ENCODE data around the gene UBE3D.

DNA sequence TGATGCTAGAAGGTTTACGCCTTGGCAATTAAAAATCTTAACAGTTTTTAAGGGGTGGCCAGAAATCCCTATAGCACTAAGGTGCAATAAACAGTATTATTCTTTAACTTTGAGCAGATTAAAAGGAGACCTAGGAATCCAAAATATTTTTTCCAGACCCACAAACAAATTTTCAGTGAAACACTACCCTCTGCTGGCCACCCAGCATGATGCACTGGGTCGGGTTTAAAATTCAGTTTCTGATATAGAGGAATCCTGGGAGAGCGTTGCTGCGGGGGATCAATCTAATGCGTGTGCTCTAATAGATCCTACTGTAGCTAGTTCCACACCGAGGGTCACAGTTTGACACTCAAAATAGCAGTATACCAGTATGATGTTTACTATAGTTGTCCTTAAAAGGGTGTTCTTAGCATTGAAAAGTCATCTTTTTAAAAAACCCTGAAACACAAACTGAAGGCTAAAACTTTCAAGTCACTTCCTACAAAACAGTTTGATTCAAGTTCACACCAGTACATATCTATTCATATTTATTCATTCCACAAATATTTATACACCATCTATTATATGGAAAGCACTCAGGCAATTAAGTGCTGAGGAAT, 10.2 kb downstream of the UBE3D start:
- TF ChIP-seq, protein P1, sequence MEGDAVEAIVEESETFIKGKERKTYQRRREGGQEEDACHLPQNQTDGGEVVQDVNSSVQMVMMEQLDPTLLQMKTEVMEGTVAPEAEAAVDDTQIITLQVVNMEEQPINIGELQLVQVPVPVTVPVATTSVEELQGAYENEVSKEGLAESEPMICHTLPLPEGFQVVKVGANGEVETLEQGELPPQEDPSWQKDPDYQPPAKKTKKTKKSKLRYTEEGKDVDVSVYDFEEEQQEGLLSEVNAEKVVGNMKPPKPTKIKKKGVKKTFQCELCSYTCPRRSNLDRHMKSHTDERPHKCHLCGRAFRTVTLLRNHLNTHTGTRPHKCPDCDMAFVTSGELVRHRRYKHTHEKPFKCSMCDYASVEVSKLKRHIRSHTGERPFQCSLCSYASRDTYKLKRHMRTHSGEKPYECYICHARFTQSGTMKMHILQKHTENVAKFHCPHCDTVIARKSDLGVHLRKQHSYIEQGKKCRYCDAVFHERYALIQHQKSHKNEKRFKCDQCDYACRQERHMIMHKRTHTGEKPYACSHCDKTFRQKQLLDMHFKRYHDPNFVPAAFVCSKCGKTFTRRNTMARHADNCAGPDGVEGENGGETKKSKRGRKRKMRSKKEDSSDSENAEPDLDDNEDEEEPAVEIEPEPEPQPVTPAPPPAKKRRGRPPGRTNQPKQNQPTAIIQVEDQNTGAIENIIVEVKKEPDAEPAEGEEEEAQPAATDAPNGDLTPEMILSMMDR (IDR thresholded peaks at IDR 0.05 in 4 of 5, conservative IDR thresholded peaks at IDR 0.05 in 1 of 5): peak; percentile 56 to 83 (median 59)
- TF ChIP-seq POLR2A (IDR thresholded peaks at IDR 0.05): no peak
